Amygdala (tissue), 56 donors: Measurements from ENCODE around the gene KCTD16.

Source experiments
- DNase-seq, 56 donors: peaks; one replicate each; lab custom pipeline; 2025; lab: John Stamatoyannopoulos, UW

The KCTD16 gene

GRCh38 chr5:144203750-144204596, 33.3 kb downstream of the KCTD16 start:
- DNase-seq: peak in 8 of 56 donors; percentile 1 to 73 (median 13)

- peak in 17 of 56 donors; percentile 9 to 55 (median 27) for DNase-seq
These were observed 34.5 kb downstream of the KCTD16 start for GRCh38 chr5:144205141-144205551.

- no peak for DNase-seq
These were observed 35.5 kb downstream of the KCTD16 start for GRCh38 chr5:144206141-144206540.

GRCh38 chr5:144207875-144208444, 37.3 kb downstream of the KCTD16 start:
- DNase-seq: peak in 1 of 56 donors; percentile 0

GRCh38 chr5:144209361-144209760, 38.7 kb downstream of the KCTD16 start:
- no peak for DNase-seq

- no peak for DNase-seq
These were observed 40.0 kb downstream of the KCTD16 start for GRCh38 chr5:144210655-144211054.

- DNase-seq: no peak
These were observed 49.2 kb downstream of the KCTD16 start for GRCh38 chr5:144219869-144220268.

- no peak for DNase-seq
These were observed 56.8 kb downstream of the KCTD16 start for GRCh38 chr5:144227363-144227999.

- no peak for DNase-seq
These were observed 60.1 kb downstream of the KCTD16 start for GRCh38 chr5:144230806-144231205.

- no peak for DNase-seq
These were observed 61.6 kb downstream of the KCTD16 start for GRCh38 chr5:144232285-144232684.

GRCh38 chr5:144236499-144236898, 65.8 kb downstream of the KCTD16 start:
- no peak for DNase-seq

GRCh38 chr5:144237851-144238250, 67.2 kb downstream of the KCTD16 start:
- DNase-seq: peak in 9 of 56 donors; percentile 1 to 33 (median 5)

- DNase-seq: no peak
These were observed 76.5 kb downstream of the KCTD16 start for GRCh38 chr5:144247131-144247530.

GRCh38 chr5:144248015-144248414, 77.3 kb downstream of the KCTD16 start:
- DNase-seq: no peak

- DNase-seq: no peak
These were observed 79.2 kb downstream of the KCTD16 start for GRCh38 chr5:144249755-144250464.

- no peak for DNase-seq
These were observed 83.9 kb downstream of the KCTD16 start for GRCh38 chr5:144254552-144254951.

GRCh38 chr5:144260121-144260520, 89.4 kb downstream of the KCTD16 start:
- DNase-seq: no peak

GRCh38 chr5:144265643-144266247, 95.1 kb downstream of the KCTD16 start:
- no peak for DNase-seq

- DNase-seq: peak in 2 of 56 donors; percentile 1 to 7
These were observed 97.4 kb downstream of the KCTD16 start for GRCh38 chr5:144267961-144268513.
